ENCODE measurements around the gene WARS2.
"Not testable (repeated sequence)": the region's sequence is repeated elsewhere in the genome, so short reads cannot be mapped to it uniquely, and the experiment has no call there.

Gene WARS2

DNA sequence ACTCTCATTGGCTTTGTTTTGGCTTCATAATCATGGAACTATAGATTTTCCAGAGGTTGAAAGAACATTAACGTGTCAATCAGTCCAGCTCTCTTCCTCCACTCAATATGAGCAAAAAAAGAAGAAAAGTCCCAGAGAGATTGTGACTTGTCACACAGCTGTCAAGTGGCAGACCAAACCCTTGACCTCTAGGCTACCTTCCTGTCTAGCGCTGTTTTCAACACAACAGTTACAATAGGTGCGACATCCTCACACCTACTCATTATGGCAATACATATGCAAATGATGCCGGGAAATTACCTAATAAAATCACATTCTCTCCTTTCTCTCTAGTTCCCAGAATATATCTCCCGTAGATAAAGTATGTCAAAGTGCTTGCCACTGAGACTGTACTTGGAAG is 1.1 kb downstream of the WARS2 start:
- TF ChIP-seq, protein P1, sequence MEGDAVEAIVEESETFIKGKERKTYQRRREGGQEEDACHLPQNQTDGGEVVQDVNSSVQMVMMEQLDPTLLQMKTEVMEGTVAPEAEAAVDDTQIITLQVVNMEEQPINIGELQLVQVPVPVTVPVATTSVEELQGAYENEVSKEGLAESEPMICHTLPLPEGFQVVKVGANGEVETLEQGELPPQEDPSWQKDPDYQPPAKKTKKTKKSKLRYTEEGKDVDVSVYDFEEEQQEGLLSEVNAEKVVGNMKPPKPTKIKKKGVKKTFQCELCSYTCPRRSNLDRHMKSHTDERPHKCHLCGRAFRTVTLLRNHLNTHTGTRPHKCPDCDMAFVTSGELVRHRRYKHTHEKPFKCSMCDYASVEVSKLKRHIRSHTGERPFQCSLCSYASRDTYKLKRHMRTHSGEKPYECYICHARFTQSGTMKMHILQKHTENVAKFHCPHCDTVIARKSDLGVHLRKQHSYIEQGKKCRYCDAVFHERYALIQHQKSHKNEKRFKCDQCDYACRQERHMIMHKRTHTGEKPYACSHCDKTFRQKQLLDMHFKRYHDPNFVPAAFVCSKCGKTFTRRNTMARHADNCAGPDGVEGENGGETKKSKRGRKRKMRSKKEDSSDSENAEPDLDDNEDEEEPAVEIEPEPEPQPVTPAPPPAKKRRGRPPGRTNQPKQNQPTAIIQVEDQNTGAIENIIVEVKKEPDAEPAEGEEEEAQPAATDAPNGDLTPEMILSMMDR (IDR thresholded peaks at IDR 0.05; ENCODE audit: low read depth, low read length, missing control alignments) = no peak
- H3K4me3 ChIP-seq (ENCODE audit: low read depth, low read length) = peak overlapping the region; percentile 62
- peak; percentile 34 for DNase-seq (ENCODE audit: low read depth)

DNA sequence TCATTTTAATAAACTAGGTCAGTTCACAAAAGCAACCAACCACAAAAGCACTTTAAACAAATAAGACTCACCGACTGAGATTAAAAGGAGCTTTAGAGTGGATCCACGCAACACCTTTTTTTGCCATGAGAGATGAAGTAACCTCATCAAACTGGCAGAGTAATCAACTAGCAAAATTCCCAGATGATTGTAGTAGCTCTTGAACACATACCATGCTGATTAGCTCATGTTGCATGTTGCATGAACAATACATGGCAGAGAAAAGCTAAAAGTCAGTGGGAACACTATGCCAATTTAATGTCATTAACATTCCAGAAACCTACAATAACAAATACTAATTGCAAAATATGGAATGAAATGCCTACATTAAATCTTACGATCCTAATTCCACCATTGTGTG is 4.1 kb downstream of the WARS2 start:
- H3K4me3 ChIP-seq (ENCODE audit: low read depth, low read length) = no peak overlapping the region

DNA sequence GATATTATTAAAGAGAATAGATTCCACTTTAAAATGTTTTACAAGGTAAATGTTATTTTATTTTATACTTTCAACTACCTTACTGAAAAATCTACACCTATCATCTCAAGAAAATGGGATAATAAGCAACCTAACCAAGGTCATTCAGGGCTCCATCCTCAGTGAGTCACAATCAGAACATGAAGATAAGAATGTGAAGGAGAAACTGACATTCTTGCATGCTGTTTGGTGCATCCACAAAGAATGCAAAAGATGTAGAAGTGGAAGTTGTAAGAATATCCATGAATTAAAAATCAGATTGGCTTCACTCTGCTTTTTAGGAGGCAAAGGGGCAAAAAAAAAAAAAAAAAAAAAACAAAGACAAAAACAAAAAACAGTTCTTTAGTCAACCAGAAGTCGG is 6.5 kb downstream of the WARS2 start:
- no peak for DNase-seq (ENCODE audit: low read depth)
- no peak overlapping the region for H3K4me3 ChIP-seq (ENCODE audit: low read depth, low read length)
- TF ChIP-seq, protein P1 (IDR thresholded peaks at IDR 0.05; ENCODE audit: low read depth, low read length, missing control alignments) = no peak

More for the DNA sequence above, 4.1 kb downstream of the WARS2 start:
- no peak for DNase-seq (ENCODE audit: low read depth)
- TF ChIP-seq, protein P1 (IDR thresholded peaks at IDR 0.05; ENCODE audit: low read depth, low read length, missing control alignments) = no peak

DNA sequence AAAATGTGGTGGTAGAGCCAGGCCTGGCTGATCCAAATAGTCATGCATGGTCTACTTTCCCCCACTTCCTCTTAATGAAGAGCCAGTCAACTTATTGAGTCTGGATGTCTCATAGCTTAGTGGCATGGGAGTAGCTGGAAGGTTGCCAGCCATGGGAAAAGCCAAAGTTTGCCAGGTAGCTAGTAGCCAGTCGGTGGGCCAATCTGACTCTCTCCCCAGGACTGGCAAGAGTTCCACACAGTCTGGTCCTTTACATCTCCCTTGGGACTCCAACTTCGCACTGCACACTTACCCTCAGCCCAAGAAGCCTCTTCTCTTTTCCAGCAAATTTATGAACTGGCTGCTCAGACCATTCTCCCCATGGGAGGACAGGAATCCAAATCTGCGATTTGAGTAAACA is 8.3 kb downstream of the WARS2 start:
- TF ChIP-seq, protein P1 (IDR thresholded peaks at IDR 0.05; ENCODE audit: low read depth, low read length, missing control alignments) = no peak
- no peak overlapping the region for H3K4me3 ChIP-seq (ENCODE audit: low read depth, low read length)
- DNase-seq (ENCODE audit: low read depth) = no peak

DNA sequence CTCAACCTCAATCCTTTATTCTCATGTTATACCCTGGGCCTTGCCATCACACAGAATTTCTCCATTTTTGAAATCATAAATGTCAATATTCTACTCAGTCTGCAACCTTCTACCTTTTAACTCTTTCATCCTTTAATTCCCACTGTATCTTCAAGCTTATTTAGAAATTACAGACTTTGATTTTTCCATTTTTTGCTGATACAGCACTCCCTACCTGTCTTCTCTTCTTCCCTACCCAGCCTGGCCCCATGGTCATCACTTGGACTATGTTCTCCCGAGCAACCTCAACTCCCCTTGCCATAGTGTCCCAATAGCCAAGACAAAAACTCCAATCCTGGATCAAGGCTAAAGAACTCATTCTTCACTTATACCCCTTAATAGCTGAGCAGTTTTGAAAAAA is 14.6 kb downstream of the WARS2 start:
- TF ChIP-seq, protein P1 (IDR thresholded peaks at IDR 0.05; ENCODE audit: low read depth, low read length, missing control alignments) = no peak
- no peak for DNase-seq (ENCODE audit: low read depth)
- no peak overlapping the region for H3K4me3 ChIP-seq (ENCODE audit: low read depth, low read length)

DNA sequence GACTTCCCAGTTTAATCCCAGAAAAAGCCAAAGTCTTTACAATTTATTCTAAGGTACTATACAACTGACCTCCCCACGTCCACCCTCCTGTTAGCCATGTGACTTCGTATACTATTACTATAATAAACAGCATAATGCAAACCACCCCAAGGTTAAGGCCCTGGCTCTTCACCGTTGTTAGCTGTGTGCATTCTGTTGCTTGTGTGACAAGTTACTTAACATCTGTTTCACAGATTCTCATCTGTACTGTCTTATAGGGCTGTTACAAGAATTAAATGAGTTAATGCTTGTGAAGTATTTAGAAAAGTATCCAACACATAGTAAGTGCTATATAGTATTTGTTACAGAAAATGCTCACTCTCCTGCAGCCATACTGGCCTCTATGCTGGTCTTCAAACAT is 15.7 kb downstream of the WARS2 start:
- TF ChIP-seq, protein P1 (IDR thresholded peaks at IDR 0.05; ENCODE audit: low read depth, low read length, missing control alignments) = no peak
- no peak overlapping the region for H3K4me3 ChIP-seq (ENCODE audit: low read depth, low read length)
- DNase-seq (ENCODE audit: low read depth) = no peak

DNA sequence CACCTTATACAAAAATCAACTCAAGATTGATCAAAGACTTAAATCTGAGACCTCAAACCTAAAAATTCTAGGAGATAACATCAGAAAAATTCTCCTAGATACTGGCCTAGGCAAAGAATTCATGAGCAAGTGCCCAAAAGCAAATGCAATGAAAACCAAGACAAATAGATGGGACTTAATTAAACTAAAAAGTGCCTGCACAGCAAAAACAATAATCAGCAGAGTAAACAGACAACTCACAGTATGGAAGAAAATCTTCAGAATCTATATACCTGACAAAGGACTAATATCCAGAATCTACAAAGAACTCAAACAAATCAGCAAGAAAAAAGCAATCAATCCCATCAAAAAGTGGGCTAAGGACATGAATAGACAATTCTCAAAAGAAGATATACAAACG is 18.6 kb downstream of the WARS2 start:
- not testable (repeated sequence) for DNase-seq (ENCODE audit: low read depth); H3K4me3 ChIP-seq (ENCODE audit: low read depth, low read length)

DNA sequence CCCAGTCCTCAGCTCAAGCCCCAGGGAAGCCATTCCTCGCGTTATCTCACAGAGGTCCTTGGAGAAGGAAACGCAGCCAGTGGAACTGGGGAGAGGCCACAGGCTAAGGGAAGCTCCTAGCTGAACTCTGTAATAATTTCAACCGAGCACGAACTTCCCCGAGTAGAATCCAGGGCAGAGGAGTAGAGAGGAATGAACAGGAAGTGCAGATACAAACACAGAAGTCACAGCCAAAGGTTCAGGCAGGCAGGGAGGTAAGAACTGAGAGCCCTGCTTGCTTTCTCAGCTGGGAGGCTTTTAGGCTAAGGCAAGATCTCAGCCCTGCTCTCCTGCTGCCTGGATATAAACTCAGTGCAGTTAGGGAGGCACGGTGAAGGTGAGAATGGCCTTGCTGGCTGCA is 23.7 kb downstream of the WARS2 start:
- TF ChIP-seq, protein P1 (IDR thresholded peaks at IDR 0.05; ENCODE audit: low read depth, low read length, missing control alignments) = no peak
- no peak overlapping the region for H3K4me3 ChIP-seq (ENCODE audit: low read depth, low read length)
- DNase-seq (ENCODE audit: low read depth) = no peak

Data from GM12864 (cell line).